Stimulated activated CD8-positive, alpha-beta memory T cell treated with anti-CD3 and anti-CD28 coated beads, Interleukin-15, amount 100 ng/mL, for 4 hours (primary cell): ENCODE results near the gene SPR.

Experiments used
- DNase-seq, 2 donors: peaks; one replicate each; pipeline ENCODE4 v3.0.0-alpha.2; 2020; ENCODE audit warnings: low read depth in 2 of 2

Gene SPR

DNA sequence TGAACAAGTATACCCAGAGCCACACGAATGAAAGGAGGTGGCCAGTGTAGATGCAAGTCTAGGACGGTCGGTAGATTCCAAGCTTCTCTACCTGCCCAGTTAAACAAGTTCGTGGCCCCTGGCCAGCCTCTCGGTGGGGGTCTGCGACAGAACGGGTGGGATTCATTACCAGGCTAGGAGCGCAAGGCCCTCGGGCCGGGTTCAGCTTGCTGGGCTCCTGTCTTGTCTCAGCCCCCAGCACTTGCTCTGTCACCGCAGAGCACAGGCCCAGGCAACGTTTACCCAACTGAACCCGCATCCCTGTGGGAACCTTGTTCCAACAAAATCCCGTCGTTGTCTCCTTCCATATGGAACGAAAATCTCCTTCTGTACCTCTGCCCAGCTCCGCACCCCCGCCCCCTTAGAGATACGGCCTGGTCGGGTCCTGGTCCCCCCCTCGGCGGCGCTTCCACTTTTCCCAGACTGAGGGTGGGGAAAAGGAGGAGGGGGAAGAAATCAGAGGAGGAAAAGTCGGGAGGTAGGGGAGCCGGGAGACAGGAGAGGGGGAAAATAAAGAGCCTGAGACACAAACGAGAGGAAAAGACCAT lies 28.2 kb downstream of the SPR start:
- no peak for DNase-seq

DNA sequence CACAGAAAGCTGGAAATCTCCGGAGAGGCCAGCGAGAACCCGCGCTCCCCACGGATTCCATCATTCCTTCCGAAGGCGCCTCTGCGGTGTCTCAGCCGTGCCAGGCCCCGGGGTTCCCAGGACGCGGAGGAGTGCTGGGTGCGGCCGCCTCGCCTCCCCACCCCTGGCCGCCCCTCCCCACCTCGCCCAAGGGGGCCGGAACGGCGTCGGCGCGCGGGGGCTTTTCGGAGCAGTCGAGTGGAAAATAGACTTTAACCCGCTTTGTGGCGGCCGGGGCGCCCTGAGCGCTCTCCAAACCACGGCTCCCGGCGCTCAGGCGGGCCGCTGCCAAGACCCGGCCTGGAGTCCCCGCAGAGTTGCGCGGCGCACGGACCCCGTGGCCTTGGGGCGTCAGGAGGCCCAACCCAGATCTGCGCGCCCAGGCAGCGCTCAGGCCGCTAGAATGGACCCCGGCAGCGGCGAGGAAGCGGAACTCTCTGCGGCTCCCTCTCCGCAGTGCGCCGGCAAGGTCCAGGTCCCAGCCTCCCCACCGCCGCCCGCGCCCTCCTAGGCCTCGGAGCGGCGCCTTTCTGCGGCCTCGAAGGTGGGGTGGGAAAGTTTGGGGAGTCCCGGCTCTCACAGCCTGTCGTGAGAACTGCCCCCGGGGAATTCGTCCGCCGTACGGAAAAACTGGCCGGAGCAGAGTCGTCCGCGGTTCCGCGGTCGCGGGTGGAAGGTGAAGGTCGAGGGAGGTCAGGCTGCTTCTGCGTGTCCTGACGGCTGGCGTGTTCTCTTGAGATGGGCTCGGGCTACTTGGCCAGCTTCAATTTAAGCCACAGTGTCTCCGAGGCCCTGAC lies 28.9 kb downstream of the SPR start:
- DNase-seq = no peak

DNA sequence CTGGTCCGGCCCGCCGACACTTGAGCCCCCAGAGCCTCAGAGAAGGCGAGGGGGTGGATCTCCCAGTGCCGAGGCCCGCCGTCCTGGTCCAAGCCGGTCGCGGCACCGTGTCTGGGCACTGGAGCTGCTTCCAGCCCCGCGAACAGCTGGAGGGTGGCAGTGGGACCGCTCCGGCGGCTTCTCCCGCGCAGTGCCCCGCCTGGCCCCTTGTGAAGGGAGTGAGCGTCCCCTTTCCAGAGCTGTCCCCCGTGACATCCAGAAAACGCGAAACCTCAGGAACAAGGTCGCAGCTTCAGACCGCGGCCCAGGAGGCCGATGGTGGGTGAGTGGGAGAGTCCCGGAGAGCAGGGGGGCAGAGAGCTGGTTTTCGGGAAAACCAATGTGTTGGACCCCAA lies 29.5 kb downstream of the SPR start:
- DNase-seq = no peak

DNA sequence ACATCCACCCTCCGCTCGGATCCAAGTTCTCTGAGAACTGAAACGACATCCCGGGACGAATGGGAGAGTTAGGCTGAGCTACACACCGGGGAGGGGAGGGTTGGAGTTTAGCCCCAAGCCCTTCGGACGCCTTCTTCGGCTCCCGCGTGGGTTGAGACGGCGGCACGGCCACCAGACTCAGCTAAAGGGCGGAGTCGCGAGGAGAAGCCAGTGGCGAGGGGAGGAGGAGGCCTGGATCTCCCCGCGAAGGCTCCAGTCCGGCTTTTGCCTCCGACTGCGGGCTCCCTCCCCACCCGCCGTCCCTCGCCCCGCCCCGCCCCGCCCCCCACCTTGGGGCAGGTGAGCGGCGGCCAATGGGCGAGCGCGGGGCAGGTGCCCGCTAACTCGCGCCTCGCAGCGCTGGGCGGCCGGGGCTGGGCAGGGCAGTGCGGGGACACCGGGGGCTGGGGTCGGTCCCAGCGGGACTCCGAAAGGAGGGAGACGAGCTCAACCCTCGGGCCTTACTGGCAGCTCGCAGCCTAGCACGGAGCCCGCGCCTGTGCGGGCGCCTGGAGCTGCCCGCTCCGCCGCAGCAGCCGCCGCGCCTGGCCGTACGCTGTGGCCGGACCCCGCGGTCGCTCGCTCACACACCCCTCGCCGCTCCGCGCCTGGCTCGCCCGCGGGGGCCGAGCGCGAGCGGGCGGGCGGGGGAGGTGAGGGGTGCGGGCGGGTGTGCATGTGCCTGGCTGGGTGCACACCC lies 30.1 kb downstream of the SPR start, which contains the start of gene EMX1:
EMX1 (plus strand) TSS at position 382 of the 739 bp plus-strand sequence; CDS start at position 716, 334 bp downstream.
- no peak for DNase-seq

DNA sequence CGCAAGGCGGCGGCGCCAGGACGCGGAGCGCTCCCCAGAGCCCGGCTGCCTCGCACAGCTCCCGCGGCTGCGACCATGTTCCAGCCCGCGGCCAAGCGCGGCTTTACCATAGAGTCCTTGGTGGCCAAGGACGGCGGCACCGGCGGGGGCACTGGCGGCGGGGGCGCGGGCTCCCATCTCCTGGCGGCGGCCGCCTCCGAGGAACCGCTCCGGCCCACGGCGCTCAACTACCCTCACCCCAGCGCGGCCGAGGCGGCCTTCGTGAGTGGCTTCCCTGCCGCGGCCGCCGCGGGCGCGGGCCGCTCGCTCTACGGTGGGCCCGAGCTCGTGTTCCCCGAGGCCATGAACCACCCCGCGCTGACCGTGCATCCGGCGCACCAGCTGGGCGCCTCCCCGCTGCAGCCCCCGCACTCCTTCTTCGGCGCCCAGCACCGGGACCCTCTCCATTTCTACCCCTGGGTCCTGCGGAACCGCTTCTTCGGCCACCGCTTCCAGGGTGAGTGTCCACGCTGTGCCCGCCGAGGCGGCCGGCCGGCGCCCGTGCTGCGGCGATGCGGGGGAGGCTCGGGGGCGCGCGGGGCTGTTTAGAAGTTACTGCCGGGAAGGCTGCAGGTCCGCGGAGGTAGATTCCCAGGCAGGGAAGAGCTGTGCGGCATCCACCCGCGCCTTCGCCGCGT lies 30.8 kb downstream of the SPR start:
- no peak for DNase-seq

DNA sequence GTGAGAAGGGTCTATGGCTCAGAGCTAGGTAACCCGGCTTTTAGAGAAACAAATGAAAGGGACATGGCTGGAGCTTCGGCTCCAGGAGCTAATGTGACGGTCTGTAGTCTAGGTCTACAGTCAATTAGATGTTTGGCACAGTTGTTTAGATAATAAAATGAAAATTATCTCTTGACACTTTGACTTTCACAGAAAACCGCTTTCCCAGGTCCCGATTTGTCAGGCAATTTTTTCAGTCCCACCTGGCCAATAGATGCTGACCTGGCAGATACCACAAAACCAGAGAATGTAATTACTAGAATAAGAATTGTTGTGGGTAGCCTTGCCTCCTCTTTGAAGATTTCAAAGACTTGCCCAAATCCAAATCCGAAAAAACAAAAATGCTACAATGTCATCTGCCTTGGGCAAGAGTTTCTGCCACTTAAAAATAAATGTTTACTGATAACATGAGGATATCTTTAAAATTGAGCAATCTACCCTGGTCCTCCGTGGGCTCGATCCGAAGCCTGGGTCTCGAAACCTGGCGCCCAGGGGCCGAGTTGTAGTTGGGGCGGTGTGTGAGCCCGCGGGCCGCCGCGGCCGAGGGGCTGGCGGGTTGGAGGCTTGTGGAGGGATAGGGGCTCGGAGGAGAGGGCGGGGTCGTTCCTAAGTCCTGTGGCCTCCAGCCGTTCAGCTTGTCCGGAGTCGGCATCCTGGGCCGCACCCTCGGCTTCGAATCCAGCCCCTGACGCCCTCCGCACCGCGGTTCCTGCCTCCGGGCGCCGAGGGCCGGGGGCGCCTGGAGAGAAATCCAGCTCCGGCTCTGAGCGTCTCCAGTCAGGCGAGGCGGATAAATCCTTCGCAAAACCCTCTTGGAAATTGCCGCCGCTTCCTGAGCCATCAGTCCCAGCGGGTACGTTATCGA lies 32.5 kb downstream of the SPR start:
- DNase-seq = no peak

DNA sequence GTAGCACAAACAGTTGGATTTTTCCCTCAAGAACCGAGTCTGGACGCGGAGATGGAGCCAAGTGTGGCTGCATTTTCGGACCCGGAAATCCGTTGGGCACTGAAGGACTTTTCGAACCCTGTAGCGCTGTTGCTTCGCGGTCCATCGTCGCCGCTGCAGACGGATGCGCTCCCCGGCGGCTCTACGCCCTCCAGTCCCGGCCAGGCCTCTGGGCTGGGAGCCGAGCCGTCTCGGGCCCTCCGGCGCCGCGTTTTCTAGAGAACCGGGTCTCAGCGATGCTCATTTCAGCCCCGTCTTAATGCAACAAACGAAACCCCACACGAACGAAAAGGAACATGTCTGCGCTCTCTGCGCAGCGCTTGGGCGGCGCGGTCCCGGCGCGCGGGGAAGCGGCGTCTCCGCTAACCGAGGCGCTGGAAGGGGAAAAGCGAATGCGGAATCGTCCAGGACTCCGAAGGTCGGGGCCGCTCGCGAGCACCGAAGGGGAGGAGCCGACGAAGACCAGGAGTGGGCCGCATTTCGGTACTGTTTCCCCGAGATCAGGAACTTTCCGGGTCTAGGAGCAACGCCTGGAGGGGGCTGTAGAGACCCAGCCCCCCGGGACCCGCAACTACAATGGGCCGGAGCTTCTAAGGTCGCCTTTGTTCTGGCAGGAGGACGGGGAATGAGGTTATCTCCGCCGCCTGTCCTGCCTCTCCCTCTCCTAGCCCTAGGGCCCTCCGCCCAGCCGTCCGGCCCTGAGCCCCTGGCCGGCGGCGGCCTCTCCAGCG lies 33.3 kb downstream of the SPR start:
- no peak for DNase-seq

DNA sequence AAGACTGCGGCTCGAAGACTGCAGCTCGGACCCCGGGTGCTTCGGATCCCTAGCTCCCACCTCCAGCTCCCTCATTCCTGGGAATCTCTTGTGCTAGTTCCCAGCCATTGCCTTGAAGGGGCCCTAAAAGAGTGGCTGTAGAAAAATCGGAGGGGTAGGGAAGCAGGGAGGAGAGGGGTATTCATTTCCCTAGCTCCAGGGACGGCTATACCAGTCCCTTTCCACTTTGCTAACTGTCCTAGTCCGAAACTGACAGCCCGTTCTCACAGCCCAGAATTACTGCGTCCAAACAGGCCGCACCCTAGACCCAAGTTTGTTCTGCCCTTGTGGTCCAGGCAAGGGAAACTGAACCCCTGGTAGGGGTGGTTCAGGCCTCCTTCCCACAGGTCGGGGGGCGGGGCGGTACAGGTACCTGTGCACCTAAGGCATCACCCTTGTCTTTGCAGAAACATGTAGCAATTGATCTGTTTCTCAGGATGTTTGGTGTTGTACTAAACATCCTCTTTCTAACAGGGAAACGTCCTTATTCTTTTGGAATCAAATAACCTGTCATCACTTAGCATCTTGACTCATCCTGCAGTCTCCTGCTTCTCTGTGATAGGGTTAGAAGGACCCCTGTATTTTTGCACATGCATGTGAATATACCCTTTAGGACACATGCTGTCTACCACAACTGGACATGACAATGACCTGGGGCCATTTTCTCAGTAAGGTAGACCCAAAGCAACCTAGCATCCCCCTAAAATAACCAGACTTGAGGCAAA lies 34.1 kb downstream of the SPR start:
- no peak for DNase-seq

DNA sequence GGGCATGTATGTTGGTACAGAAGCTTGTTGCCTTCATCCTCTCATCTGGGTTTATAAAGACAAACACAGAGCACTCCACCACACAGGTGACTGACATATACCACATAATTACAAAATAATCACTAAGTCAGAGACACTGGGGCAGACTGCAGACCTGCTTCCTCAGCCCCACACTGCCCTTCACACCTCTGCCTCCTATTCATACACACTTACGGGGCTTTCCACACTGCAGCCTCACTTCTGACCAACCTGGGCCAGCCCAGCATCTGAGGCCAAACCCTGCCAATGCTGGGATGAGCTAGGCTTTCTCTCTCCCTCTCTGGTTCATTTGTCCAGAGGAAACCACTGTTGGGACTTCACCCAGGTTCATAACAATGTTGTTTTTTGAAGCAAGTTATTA lies 34.6 kb downstream of the SPR start:
- no peak for DNase-seq

DNA sequence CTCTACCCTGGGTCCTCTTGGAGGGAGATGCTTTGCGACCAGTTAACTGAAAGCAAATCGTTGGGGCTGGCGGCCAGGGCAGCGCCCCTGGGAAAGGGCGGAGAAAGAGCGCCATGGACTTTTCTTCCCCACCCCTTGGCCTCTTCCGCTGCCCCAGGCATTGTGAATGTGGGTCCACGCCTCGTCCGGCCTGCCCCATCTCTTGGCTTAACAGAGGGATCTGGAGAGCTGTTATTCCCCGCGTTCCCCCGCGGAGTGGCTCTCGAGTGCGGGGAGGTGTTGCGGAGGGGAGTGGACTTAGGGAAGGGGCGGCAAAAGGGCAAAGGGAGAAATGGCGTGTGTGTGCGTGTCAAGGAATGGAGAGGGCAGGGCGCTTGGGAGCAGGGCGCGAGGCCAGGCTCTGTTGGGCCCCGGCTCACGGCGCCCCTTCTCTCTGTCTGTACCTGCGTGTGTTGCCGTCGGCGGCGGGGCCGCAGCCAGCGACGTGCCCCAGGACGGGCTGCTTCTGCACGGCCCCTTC lies 36.7 kb downstream of the SPR start:
- DNase-seq = no peak

DNA sequence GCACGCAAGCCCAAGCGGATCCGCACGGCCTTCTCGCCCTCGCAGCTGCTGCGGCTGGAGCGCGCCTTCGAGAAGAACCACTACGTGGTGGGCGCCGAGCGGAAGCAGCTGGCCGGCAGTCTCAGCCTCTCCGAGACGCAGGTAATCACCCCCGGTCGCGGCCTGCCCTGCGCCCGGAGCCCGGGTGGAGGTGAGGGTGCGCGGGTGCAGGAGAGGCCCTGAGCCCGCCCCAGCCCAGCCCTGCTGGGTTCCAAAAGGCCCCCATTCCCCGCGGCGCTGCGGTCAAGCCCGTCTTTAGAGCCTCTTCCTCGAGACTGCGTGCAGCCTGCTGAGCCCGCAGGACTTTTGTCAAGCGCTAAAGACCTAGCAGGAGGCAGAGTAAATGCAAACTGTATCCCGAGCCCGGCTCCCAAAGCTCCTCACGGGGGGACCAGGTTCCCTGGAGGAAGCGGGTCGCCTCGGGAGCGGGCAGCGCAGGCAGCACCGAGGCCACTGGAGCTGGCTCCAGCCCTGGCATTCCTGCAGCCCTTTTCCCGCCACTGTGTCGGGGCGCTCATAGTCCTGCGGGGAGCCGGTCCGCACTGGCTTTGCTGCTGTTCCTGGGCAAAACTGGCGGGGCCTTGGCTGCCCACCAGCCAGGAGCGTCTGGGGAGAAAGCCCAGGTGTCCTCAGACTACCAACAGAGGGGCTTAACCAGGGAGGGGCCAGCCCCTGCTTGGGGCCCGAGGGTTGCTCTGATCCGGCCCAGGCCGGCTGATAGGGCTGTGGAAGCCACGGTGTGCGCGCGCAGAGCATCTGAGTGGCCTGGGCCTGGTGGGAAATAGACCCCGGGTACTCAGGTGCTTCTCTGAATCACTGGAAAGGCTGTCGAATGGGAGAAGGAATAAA lies 37.4 kb downstream of the SPR start:
- DNase-seq = no peak

DNA sequence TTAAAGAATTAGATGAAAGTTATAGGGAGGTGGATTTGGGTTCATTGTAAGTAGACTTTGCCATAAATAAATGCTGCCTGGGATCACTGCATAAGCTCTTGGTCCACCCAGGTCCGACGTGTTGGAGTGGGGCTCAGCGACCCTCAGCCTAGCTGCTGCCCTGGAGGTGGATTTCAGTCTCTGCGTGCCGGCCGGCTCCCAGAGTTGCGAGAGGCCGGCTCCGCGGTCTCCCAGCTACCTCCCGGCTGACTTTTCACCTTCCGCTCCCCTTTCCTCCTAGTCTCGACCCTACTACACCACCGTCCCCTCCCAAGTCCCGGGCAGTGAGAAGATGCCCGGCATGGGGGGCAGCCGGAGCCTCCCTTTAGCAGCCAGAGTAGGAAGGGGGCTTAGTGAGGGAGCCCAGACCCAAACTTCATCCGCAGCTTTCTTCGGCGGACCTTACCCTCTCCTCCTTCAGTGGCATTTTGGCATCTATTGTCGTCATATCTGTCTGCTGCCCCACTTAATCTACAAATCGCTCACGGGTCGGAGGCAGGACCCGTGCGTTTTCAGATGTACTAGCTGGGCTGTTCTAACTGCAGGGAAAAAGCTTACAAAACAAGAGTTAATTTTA lies 38.2 kb downstream of the SPR start:
- no peak for DNase-seq

DNA sequence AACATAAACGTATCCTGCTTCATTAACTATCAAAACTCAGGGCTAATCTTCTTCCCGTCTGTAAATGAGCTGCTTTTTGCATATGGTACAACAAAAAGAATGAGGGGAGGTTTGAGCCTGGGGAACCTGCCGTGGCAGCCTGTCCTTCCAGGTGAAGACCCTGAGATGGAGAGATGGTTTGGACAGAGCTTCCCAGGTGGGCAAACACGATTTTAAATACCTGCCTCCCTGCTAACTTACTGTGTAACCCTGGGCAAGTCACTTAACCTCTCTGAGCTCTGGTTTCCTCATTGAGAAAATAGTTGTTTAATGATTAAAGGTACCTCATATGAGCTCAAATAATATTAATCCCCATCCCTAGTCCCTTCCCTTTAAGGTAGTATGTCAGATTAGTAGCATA lies 39.2 kb downstream of the SPR start:
- DNase-seq = no peak

DNA sequence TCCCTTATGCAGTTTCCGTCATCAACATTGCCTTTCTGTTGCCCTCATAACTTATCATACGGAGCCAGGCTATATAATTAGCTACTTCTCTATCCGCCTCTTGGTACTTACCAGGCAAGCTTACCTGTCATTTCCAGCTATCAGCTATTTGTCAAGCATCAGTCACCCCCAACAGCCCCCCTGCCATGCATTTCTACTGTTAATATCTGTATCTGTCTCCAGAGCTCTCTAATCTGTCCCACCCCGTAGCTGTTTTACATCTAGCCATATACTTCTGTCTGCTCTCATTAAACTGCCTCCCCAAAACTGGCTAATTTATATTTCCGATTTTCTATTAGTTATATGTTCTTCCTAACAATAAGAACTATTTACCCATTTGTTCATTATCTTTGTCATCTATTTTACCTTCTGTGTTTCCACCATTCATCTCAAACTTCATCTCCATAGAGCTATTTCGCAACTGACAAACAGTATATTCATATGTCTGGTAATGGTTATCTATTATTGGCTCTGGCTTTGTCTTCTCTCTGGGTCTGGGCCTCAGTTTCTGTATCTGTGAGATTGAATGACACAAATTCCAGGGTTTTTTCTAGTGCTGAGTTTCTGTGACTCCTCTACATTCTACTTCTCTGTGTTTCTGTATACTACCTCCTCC lies 39.7 kb downstream of the SPR start:
- DNase-seq = no peak

DNA sequence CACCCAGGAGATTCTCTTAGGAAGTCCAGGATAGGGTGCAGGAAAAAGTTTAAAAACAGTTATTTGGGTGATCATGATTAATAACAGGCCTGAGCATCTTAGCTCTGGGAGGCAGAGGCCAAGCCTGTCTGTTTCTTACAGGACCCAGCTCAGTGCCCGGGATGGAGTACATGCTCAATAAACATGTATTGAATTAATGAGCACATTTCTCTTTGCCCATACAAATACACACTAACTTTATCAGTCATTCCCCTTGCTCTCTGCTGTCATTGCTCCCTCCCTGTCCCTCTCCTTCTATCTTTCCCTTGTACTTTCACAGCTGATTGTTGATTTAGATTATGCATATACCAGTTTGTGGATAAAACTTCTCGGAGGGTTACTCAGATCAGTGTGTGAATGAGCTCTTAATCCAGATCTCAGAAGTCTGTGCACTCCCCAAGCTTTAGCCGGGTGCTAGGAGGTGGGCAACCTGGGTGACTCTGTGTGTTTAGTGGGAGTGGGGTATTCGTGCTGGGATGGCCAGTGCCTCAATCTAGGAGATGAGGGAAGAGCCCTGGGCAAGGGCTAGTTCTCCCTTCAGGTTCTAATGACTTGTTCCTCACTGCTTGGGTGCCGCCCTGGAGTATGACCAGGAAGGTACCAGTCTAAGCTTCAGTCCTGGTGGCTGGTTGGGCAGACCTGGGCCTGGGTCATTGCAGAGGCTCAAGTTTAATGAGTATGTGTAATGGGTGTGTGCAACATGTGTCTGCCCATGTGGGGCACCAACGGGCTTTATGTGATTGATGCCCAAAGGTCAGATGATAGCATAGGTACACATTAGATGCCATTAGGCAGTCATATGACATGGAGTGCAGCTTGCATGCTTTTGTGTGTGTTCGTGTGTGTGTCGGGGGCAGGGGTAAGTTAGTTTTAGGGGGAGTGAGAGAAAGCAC lies 40.7 kb downstream of the SPR start:
- no peak for DNase-seq

DNA sequence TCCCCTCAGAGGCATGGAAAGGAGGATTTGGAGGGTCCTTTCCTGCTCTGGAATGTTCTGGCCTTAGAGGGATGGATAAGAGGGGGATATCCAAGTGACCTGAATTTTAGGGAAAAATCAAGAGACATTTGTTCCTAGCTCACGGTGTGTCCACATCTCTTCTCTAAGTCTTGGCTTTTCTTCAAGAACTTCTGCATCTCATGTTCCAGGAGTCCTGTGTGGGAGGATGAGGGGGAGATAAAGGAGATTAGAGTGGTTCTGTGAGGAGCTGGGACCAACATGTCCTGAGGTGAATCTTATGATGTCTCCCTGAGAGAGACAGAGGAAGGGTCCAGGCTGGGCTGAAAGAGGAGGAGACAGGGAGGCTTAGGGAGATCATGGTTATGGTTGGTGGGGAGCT lies 41.8 kb downstream of the SPR start:
- DNase-seq = no peak
